Adrenal gland (tissue), 5 donors: ENCODE measurements around the gene NRP1.

Experiments
- CTCF ChIP-seq, 6 experiments: fragments of 450-650 bp in 4 of 6; fragments of 200-600 bp in 2 of 6; sonication (generic) in 1 of 6; IDR thresholded peaks; 1 replicate in 5 of 6; 2 replicates in 1 of 6; pipeline versions ENCODE4 v1.5.1 to v1.8.0; 2016 to 2021; ENCODE audit warnings: antibody characterized with exemption in 6 of 6, mild to moderate bottlenecking in 2 of 6, moderate library complexity in 1 of 6
- POLR2A ChIP-seq, 2 donors: fragments of 450-650 bp; IDR thresholded peaks; one replicate each; pipeline ENCODE4 v1.6.1; 2017; ENCODE audit warnings: antibody characterized with exemption in 2 of 2, mild to moderate bottlenecking in 2 of 2, moderate library complexity in 1 of 2
- donor health status: DM: no; HTN: no; CAD: no.

GRCh38 chr10:33223326-33224000 lies 111.0 kb downstream of the NRP1 start:
- TF ChIP-seq POLR2A (IDR thresholded peaks at IDR 0.05) (no peak), CTCF (IDR thresholded peaks at IDR 0.05) (no peak)
